ENCODE results near the gene PSD2.

The PSD2 gene

DNA sequence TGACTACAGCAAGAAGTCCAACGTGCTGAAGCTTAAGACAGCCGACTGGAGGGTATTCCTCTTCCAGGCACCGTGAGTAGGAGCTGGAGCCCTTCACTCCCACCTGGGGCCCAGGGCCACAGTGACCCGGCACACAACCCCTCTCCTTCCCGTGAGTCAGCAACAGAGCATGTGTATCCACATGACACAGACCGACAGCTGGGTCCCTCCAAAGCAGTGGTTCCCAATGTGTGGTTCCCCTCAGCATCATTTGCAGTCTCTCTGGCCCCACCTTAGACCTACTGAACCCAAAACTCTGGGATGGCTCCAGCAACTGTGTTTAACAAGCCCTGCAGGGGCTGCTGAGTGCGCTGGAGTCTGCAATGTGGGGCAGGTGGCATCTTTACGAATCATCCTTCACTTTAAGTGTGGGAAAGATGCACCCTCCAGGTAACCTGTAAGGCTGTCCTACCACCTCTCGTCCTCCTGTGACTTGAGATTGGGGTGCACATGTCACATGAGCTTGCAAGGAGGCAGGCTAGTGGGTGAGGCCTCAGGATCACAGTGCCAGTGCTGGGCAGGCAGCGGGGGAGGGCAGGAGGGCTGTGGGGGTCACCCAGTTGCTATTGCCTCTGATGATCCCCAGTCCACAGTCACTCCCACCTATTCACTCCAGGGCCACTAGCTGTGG, 42.2 kb downstream of the PSD2 start:
- no peak for DNase-seq (ENCODE audit: low read depth in 2 of 2)

DNA sequence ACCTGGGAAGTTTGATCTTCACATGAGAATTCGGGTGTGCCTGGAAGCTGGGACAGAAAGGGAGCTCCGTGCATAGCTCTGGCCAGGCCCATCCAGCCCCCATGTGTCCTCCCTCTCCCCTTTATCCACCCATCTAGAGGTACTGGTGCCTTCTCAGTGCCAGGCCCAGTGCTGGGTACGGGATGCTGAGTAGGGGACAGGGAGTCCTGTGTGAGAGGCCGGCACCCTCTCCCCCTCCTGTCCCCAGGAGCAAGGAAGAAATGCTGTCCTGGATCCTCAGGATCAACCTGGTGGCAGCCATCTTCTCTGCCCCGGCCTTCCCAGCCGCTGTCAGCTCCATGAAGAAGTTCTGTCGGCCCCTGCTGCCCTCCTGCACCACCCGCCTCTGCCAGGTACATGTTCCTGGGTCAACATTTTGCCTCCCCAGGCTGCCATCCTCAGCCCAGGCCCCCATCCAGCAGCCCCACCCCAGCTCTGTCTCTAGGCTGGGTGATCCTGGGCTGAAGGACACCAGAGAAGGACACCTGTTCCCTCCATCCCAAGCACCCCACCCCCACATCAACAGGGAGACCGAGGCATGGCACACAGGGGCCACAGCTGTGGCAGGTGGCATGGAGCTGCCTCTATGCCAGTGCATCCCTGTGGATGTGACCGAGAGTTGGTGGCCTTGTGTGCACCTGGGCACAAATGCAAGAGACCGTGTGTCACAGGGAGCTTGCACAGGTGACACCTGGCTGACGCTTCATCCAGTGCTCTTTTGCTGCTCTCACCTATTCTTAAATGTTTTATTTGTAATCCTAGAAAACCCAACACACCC, 43.0 kb downstream of the PSD2 start:
- DNase-seq (ENCODE audit: low read depth in 2 of 2) = no peak

GRCh38 chr5:139839232-139839815, 43.7 kb downstream of the PSD2 start:
- DNase-seq (ENCODE audit: low read depth in 2 of 2) = no peak

DNA sequence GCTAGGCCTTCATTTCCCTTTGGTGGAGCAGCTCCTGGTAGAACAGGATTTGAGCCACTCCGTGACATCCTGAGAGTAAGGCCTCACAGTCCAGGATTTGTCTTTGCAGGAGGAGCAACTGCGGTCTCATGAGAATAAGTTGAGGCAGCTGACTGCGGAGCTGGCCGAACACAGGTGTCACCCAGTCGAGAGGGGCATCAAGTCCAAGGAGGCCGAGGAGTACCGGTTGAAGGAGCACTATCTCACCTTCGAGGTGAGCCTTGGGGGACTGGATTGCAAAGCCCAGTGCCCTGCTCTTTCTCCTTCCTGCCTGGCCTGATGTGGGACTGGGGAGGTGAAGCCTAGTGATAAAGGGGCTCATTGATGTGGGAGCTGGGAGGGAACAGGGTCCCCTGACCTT, 44.3 kb downstream of the PSD2 start:
- DNase-seq (ENCODE audit: low read depth in 2 of 2) = no peak

- no peak for DNase-seq (ENCODE audit: low read depth in 2 of 2)
Observed at GRCh38 chr5:139841549-139841948, 45.9 kb downstream of the PSD2 start.

DNA sequence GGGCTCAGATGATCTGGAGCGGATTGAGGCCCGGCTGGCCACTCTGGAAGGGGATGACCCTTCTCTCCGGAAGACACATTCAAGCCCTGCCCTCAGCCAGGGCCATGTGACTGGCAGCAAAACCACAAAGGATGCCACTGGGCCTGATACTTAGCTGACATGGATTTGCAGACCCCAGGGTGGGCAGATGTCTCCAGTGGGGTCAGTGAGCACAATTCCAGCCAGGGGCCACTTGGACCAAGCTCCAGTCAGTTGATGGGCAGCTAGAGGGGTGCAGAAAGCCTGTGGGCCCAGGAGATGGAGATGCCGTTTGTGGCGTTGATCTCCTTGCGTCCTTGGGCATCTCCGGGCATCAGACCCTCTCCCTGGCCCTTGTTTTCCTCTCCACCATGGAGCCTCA, 46.7 kb downstream of the PSD2 start:
- no peak for DNase-seq (ENCODE audit: low read depth in 2 of 2)

GRCh38 chr5:139843991-139844390, 48.4 kb downstream of the PSD2 start:
- DNase-seq (ENCODE audit: low read depth in 2 of 2) = no peak

- DNase-seq (ENCODE audit: low read depth in 2 of 2) = peak; percentile 62 to 64
Observed at GRCh38 chr5:139844472-139845145, 49.0 kb downstream of the PSD2 start.

DNA sequence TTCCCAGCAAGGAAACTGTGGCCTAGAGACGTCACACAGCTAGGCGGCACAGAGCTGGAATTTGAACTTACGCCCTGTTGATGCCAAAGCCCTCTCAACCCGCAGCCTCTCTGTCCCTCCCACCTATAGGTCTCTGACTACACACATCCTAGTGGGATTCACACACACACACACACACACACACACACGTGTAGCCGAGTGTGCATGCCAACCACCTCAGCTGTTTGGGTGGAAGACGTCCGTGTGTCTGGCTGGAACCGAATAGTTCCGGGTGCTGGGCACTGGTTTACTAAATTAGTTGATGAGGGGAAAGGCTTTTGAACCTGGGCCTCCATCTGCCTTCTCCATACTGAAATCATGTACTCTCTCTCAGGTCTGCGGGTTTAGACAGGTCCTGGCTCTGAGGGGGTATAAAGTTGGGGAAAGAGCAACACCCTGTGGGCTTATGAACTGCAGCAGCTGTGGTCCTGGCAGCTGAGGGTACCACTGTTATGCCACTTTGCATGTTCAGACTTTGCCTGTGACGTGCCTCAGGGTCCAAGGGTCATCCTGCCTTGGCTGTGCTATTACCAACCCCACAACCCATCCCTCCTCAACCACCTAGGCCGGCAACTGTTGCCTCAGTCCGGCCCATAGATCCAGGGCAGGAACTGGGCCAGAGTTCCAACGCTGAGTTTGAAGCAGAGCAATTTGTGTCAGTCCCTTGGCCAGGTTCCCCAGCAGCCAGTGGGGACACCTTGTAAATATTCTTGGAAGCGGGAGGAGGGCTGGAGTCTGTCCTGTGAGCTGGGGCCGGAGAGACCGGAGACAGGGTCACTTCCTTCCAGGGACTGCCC, 50.5 kb downstream of the PSD2 start:
- no peak for DNase-seq (ENCODE audit: low read depth in 2 of 2)

DNA sequence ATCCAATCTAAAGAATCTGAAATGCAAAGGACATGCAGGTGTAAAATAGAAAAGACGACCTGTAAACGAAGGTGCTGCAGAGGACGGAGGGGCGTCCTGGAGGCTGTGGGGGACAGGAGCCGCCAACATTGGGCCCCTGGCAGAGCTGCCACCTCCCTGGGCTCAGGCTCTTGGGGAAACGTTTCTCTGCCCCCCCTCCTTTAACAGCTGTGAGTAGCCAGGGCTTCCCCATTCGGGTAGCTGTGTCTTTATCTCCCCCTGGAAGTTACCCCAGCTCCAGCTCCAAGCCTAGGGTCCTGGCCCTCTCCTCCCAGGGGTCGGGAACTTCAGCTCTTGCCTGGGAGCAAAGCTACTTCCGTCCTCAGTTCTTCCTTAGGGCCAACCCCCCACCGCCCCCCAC, 51.5 kb downstream of the PSD2 start:
- no peak for DNase-seq (ENCODE audit: low read depth in 2 of 2)

DNA sequence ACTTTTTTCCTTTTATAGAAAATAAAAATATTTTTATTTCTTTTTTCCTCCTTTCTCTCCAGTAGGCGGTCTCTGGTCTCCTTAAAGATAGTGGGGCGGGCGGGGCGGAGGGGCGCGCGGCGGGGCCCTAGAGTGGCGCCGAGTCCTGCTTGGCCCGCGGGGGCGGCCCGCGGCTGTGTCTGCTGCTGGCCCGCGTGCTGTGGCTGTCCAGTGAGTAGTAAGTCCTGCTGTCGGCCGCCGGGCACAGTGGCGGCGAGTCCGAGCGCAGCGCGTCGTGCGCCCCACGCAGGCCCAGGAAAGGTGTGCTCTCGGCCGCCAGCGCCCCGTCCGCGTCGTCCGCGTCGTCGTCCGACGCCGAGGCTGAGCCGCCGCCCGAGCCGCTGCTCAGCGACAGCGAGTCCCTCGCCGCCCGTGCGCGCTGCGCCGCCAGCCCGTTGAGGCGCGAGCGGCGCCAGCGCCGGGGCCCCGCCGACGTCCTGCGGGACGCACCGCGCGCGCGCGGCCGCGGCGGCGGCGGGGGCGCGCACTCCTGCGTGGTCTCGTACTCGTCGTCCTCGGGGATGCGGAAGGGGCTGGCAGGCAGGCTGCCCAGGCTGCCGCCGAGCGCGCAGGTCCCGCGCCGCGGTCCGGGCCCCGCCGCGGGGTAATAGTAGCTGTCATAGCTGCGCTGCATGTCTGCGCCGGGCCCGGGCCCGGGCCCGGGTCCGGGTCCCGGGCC, 52.3 kb downstream of the PSD2 start:
- peak; percentile 64 to 71 for DNase-seq (ENCODE audit: low read depth in 2 of 2)

GRCh38 chr5:139848508-139849100, 53.0 kb downstream of the PSD2 start:
- peak; percentile 14 to 28 for DNase-seq (ENCODE audit: low read depth in 2 of 2)

DNA sequence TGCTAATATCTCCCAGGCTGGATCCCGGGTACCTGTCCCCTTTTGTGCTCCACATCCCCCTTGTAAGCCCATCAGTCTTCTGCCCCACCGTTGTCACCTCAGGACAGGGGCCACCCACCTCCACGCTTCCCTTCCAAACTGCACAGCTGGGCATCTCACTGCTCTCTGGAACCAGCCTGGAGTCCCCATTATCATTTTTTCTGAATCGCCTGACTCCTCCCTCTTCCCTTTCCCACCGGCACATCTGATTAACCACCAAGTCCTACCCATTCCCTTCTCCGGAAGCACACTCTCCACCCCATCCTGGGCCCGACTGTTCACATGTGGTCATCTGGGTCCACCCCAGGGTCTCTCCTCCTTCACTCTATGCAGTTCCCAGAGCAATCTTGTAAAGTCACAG, 53.9 kb downstream of the PSD2 start:
- no peak for DNase-seq (ENCODE audit: low read depth in 2 of 2)

- DNase-seq (ENCODE audit: low read depth in 2 of 2) = no peak
Observed at GRCh38 chr5:139849942-139850341, 54.3 kb downstream of the PSD2 start.

- no peak for DNase-seq (ENCODE audit: low read depth in 2 of 2)
Observed at GRCh38 chr5:139850423-139851016, 54.9 kb downstream of the PSD2 start.

- DNase-seq (ENCODE audit: low read depth in 2 of 2) = no peak
Observed at GRCh38 chr5:139851558-139851957, 56.0 kb downstream of the PSD2 start.

DNA sequence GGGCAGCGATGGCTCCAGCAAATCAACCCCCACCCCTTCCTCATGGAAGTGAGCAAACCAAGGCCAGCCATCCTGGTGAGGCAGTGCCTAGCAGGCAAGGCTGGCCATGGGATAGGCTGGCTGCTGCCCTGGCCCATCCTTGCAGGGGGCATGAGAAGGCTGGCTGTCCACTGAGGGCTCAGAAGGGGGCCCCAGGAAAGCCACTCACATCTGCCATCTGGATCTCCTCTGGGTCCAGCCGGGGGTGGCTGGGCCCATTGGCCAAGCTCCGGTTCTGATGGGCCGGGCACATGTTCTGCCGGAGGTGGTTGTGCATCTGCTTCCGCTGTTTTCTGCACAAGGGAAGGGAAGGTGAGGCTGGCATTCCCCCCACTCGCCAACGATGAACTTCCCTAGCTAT, 57.1 kb downstream of the PSD2 start:
- DNase-seq (ENCODE audit: low read depth in 2 of 2) = no peak

GRCh38 chr5:139854029-139854605, 58.5 kb downstream of the PSD2 start:
- no peak for DNase-seq (ENCODE audit: low read depth in 2 of 2)

- no peak for DNase-seq (ENCODE audit: low read depth in 2 of 2)
Observed at GRCh38 chr5:139854953-139855352, 59.3 kb downstream of the PSD2 start.

- DNase-seq (ENCODE audit: low read depth in 2 of 2) = no peak
Observed at GRCh38 chr5:139855451-139855850, 59.8 kb downstream of the PSD2 start.
